Umbilical cord (tissue), 2 donors: ENCODE results near the gene DTNB. TPM values are rescaled to one million over a fixed set of nuclear protein-coding genes. Genes with fewer than 3 reads are reported as not detected.
A peak's percentile ranks its signal among the peaks of the same experiment; 100 is the strongest.

Source experiments
- DNase-seq: peaks from one replicate; pipeline ENCODE4 v3.0.0-alpha.2; 2015; ENCODE audit warnings: low spot score
- total RNA-seq: library from RNA; depleted of rRNA; stranded (reverse); fragments of >200 nt; gene quantifications from one replicate; pipeline ENCODE4 v1.2.3, GENCODE V29; 2014; ENCODE audit warnings: low replicate concordance; ENCODE audit not compliant: insufficient read depth

Gene DTNB
- total RNA-seq, 1 donor from 2014 or later, result 55.4 TPM

DNA sequence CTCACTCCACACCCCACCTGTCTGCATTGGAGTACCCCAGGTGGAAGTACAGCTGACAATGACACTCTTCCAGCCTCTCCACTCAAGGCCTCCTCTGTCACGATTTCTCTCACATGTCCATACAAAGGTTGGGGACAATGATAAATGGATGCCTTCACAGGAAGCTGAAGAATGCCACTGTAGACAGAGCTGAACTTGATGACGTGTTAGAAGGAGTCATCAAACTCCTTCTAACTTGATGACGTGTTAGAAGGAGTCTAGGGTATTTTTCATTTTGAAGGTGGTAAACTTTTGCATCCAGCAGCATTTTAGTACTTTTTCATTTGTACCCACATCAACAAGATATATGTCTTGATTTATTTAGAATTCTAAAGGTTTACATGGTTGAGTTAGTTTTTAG lies 168.2 kb downstream of the DTNB start:
- no peak for DNase-seq

DNA sequence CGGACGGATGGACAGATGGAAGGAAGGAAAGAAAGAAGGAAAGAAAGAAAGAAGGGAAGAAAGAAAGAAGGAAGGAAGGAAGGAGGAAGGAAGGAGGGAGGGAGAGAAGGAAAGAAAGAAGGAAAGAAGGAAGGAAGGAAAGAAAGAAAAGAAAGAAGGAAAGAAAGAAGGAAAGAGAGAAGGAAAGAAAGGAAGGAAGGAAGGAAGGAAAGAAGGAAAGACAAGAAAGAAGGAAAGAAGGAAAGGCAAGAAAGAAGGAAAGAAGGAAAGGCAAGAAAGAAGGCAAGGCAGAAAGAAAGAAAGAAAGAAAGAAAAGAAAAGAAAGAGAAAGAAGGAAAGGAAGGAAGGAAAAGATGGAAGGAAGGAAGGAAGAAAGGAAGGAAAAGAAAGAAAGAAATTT lies 169.1 kb downstream of the DTNB start:
- no peak for DNase-seq

DNA sequence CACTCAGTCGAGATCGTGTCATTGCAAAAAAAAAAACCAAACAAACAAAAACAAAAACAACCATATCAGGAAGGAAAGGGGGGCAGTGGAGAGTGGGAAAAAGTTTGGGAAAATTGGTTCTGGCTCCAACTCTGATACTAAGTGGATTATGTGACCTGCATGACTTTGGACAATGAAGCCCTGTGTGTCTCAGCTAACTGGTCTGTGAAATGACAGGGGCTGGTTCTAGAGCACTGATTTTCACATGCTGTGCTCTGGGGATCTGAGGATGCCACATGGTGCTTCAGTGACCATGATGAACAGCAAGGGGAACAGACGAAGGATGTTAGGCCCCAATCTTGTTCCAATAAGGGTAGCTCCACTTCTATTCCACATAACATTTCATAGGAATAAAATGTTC lies 174.2 kb downstream of the DTNB start:
- DNase-seq, result no peak

DNA sequence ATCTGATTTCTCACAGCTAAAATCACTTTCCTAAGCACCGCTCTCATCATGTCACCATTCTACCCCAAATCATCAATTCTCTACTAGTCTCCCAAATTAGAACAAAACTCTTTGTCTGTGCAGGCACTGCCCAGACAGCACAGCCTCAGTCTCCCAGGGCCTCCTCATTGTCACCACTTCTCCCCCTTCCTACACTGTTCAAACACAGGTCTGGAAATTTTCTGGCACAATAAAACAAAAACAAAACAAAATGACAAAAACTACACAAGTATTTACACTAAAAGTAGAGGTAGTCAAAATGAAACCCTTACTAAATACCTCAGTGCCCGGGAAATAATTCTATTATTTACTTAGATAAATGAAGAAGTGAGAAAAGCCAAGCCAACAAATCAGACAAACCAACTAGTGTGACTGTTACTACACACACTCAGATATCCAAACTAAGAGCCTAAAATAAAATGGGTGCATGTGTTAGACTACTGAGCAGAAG lies 175.4 kb downstream of the DTNB start:
- DNase-seq, result no peak

DNA sequence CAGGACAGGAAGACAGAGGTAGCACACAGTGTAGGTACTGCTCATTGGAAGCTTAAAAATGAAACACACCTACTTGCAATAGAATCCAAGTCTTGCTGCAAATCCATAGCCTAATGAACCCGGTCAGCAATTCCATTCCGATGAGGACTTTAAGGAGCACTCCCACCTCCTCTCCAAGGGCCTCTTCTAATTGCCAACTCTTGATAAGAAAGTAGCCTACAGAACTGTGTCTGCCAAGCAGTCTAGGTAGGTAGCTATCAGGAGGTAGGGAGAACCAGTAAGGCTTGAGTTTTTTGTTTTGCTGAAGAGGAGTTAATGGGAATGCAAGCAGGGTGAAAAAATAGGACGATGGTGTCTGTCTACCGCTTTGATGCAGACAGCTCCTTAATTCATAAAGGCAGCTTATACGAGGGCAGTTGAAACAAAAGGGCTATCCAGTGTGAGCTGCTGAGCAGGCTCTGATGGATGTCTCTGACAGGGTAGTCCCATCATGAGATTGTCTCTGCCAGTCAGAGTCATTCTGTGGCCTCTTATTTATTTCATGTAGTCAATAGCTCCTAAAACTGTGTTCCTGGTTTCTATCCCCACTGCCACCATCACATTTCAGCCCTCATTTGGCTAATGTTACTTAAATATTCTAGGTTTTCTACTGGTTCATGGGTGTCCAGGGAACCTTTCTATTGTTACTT lies 176.0 kb downstream of the DTNB start:
- DNase-seq, result no peak

DNA sequence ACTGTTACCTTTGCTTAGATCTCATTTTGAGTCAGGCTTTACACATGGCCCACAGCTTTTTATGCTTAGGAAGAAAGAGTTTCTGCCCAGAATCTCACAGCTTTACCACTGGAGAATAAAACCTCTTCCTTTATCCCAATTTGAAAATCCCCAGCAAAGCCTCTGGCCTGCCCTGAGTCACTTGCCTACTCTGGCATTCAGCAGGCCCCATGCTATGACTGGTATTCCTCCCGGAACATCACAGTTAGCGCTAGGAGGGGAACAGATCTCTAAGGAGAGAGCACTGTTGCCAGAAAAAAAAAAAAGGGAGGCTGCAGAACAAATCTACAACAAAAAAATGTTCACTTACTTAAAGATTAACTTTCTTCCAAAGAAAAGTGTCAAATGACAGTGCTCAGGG lies 178.8 kb downstream of the DTNB start:
- DNase-seq, result peak; percentile 69

DNA sequence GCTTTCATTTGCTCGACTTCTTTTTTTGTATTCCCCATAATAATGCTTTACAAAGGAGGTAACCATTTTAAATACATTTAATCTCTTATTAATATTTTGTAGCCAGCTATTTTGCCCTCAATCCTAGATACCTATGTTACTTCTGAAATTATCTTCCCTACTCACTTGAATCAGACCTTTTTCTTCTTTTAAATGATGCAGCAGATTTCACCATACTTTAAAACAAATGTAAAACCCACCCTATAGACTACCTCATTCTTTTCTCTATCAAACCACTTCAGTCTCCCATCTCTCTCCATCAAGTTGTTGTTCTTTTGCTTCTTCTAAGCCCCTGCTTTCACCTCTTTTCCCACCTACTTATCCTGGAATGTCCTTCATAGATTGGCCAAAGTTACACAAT lies 180.2 kb downstream of the DTNB start:
- DNase-seq, result no peak

DNA sequence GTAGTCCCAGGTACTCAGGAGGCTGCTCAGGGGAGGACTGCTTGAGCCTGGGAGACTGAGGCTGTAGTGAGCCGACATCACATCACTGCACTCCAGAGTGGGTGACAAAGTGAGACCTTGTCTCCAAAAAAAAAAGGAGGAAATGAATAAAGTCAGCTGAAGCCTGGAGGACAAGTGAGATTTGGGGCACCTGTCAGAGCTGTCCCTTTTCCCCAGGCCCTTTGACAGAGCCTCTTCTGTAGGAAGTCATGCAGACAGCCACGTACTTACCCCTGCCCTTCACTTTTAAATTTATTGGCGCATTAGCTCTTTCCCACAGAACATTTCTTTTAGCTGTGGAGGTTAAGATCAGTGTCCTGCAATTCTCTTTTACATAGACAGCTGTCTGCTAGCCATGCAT lies 180.7 kb downstream of the DTNB start:
- no peak for DNase-seq

DNA sequence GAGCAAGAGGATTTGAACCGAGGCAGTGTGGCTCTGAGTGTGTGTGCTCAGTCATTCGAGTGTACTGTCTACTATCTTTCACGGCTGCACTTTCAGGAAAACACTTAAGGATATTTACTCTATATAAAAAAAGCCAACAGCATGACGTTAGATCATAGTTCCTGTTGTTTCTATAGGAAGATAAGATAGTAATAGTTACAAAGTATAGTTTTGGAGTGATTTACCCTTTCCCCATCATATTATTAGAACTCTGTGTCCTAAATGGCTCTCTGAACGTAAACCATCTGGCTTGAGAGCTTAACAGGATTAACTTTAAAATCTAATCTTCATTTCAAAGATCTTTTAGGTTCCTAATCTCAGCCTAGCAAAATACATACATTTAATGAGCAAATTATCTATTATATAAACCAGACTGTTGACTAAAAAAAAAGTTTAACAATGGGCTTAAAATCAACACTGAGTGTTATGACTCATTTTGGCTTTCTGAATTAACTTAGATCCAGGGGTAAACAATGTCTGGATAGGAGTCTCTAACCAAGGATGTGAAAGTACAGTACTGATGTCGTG lies 181.3 kb downstream of the DTNB start:
- DNase-seq, result no peak

DNA sequence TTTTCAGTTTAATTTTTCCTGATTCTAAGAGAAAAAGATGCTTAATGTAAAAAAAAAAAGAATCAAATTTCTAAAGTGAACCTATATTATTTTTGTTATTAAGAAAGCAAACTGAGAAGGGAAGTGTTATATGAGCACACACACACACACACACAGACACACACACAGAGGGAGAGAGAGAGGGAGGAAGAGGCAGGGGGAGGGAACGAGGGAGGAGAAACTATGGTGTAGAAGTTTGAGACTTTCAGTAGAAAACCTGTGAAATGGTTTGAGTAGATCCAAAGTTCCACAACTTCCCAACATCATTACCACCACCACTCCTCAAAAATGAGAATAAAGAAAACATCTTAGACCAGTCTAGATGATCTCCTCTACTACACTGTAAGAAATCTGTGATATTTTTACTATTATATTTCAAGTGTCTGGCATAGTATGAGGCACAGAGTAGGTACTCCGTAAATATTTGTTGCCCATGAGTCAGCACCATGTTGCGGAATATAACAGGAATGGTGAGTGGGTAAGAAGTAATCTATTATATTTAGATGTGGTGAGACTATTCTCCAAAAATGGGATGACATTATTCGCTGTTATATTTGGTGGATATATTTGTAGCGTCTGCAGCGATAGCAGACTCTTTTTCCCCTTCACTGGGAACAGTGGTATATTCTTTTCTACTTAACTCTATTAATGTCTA lies 182.2 kb downstream of the DTNB start:
- no peak for DNase-seq

DNA sequence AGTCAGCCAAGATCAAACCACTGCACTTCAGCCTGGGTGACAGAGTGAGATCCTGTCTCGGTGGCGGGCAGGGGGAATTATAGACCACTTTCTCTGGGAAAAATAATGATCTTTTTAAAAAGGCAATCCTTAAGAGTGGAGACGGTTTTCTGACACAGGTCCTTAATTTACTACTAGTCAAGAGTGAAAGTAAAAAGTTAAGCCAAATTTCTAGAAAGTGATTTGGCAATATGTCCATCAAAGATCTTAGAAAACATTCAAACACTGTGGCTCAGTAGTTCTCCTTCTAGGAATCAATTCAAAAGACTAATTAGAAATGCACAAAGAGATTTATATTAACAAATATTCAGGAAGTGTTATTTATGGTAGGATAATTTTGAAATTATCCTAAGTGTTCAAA lies 183.2 kb downstream of the DTNB start:
- no peak for DNase-seq

DNA sequence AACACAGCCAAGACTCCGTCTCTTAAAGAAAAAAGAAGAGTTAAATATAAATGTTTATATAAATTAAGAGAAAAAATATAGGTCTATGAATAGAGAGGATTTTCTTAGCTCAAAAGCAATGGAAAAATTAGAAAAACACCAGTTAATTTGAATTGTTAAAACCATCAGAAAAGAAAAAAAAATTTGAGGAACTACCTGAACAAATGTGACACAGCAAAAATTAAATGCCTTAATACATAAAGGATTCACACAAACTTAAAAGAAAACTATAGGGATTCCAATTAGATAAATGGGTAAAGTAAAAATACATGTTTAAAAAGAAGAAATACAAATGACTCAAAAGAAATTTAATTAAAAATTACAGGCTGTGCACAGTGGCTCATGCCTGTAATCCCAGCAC lies 183.7 kb downstream of the DTNB start:
- no peak for DNase-seq

DNA sequence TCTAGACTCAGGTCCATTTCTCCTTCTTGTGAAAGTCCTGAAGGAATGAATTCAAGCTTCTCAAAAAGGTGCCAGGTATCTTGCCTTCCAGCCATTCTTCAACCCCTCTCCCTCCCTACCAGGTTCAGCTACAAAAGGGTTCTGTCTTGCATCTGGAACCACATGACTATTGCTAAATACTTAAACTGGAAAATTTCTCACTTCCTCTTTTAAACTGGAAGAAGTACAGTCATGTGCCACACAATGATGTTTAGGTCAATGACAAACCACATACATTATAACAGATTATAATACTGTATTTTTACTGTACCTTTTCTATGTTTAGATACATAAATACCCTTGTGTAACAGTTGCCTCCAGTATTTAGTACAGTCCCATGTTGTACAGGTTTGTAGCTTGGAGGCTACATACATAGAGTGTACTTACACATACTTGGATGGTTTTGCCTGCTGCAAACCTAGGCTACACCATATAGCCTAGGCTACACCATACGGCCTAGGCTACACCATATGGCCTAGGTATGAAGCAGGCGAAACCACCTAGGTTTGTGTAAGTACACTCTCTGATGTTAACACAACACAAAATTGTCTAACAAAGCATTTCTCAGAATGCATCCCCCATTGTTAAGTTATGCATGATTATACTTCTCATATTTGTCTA lies 189.6 kb downstream of the DTNB start:
- no peak for DNase-seq

DNA sequence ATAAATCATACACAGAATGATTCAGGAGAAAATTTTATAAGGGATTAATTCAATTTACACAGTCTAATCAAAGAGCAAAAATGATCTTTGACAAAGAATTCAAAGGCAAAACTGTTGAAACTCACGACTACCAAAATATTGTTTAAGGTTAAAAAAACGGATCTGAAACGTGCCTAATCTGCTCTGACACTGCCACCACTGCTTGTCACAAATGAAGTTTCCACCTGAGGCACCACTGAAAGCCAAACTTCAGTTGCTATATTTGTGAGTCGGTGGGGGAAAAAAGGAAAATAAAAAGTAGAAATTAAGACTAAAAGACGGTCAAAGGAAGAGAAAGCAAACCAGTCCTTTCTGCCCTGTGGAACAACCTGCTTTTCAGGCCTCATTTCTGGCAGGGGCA lies 191.0 kb downstream of the DTNB start:
- no peak for DNase-seq

DNA sequence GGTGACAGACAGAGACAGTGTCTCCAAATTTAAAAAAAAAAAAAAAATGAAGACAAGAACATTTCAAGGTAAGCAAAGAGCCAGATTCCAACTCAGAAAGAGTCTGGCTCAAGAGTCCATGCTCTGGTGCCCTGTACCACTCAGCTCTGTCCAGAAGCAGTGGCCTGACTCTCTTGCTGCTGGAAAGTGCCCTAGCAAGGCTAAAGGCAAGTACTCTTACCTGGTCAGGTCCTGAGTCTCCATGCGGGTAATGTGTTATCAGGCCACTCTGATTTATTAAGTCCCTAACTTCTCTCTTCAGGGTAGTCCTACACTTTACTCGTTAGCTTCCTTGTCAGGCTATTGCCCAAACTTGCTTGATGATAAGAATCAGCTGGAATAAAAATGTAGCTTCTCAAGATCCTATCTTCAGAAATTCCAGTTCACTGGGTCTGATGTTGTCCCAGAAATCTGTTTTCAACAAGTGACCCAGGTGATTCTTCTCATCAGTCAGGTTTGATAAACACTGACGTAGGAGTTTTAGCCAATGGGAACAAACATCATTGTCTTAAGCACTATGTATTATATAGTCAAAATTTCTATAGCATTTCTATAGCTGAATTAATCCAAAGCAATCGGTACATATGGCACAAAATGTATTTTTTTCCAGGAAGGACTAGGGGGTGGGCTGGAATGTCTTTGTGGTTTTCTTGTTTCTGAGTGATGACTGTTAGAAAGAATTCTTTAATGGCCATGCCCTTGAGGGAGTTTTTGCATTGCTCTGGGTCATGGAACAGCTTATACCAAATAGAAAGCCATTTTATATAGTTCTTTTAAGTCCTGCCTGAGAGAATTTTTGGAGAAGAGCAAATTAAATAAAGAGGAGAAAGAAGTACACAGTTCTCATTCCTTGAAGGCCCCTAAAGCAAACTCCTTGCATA lies 191.7 kb downstream of the DTNB start:
- no peak for DNase-seq

DNA sequence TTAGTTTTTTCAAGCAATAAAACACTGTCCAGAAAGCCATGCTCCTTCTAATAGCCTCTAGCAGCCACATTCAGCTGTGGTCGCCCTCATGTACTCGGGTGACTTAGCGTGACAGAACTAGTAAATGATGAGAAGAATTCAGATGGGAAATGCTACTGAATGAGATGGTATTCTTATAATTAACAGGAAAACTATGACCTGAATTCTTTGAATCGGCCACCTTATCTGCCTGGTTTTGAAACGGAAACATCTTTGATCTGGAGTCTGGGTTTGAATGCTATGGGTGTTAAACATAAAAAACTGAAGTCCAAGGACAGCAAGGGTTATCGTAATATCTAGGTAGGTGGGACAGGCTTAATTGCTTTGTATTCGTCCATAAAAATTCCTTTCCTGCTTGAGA lies 192.8 kb downstream of the DTNB start:
- DNase-seq, result no peak

DNA sequence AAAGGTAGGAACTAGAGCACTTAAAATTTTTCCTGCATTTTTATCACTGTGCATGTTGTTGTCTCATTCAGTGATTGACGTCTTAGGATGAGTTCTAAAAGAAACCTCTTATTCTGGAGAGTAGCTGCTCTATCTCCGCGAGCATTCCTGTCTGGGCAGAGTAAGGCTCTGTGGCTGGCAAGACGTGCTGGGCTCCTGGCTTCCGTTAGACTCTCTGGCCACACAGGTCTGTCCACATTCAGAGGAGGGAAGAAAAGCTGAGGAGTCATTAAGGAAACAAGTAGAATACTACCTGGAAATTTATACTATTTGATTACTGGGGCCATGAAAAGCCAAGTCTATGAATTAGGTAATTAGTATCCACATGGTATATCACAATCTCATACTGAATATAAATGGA lies 193.6 kb downstream of the DTNB start:
- DNase-seq, result no peak

DNA sequence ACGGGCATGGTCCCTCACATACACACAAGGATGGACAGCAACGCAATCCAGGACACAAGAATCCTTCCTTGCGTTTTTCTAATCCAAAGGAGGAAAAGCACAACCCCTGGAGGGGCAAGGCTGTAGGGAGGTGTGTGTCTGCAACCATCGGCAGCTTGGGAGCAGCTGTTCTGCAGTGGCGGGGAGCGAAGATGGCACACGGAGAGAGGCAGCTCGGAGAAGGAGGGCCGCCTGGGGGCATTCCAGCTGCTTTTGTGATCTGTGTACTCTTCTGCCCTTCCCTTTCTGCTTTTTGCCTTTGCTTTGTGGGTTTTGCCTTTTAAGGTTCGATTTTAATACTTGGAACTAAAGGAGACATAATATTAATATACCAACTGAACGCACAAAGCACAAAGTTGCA lies 194.6 kb downstream of the DTNB start:
- no peak for DNase-seq

DNA sequence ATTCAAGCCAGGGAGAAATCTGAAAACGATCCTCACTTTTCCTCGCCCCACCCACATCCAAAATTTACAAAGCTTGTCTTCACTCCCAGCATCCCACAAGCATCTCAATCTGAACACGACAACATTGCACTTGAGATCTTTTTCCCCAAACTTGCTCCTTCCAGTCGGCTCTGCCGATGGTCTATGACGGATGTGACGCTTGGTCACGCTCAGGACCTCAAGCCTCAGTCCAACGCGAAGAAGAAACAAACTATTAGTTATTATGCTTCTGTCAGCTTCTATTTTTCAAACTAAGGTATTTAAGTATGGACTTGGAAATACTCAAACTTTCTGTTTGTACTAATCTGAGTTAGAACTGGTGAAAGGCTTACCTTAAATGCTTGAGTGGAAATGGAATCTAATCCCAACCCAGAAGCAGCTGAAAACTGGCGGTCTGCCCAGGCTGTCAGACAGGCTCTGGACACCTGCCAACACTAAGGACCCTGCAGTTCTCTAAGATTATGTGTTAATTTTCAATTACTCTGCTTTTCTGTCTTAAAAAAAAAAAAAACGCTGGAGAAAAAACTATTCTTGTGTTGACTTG lies 199.5 kb downstream of the DTNB start:
- DNase-seq, result peak; percentile 40

DNA sequence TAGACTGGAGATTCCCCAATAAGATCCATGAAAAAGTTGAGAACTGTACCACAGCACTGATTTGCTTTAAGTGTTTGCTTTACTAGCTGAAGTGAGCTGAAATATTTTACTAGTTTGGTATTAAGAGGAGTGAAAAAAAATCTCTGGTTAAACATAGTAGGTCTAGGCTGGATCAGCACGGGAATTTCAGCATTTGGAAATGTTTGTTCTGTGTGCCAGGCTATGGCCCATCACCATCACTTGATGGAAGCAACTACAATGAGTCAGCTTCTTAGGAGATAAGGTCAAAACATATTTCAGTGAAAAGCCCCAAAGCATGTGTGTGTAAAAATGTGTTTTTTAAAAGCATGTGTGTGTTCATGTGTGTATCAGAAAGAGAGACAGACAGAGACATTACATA lies 200.2 kb downstream of the DTNB start:
- DNase-seq, result no peak

DNA sequence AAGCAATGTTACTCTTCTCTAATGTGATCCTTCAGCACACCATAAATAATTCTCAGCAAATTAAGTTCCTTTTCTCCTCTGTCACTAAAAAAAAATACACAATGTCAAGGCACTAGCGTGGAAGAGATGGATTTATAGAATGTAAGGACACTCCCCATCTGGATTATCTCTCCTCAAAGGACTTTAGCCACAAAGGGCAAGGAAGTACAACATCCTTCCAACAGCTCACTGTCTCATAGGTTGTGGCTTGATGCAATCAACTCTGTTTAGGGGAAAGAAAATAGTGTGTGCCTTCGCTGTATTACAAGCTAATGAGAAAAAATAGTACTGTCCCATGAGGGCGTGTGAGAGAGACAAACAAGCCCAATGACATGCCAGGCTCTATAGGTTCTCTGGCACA lies 202.6 kb downstream of the DTNB start:
- DNase-seq, result no peak
